IMR-90 (cell line): ENCODE data around the gene CYFIP1.

Experiments
- CEBPB ChIP-seq: IDR thresholded peaks from 2 replicates; pipeline ENCODE4 v1.6.1; 2012; ENCODE audit warnings: low read depth, low read length, improper control_type of control experiment
- CTCF ChIP-seq: conservative IDR thresholded peaks from 2 replicates; pipeline ENCODE4 v1.5.1; 2012; ENCODE audit warnings: mild to moderate bottlenecking, low read depth, low read length, improper control_type of control experiment
- POLR2A ChIP-seq: IDR thresholded peaks from 2 replicates; pipeline ENCODE4 v1.6.1; 2012; ENCODE audit warnings: mild to moderate bottlenecking, low read depth, low read length
- RCOR1 ChIP-seq: IDR thresholded peaks from 2 replicates; pipeline ENCODE4 v1.6.1; 2012; ENCODE audit warnings: mild to moderate bottlenecking, low read length, improper control_type of control experiment; ENCODE audit not compliant: insufficient replicate concordance
- USF2 ChIP-seq: fragments of 150-350 bp; IDR thresholded peaks from 2 replicates; pipeline ENCODE4 v1.6.1; 2017; ENCODE audit warnings: mild to moderate bottlenecking, antibody characterized with exemption, low read length, low read depth

GRCh38 chr15:22960556-22960955 lies 19.6 kb downstream of the CYFIP1 start:
- TF ChIP-seq CTCF: no peak
- TF ChIP-seq POLR2A: no peak
- no peak for TF ChIP-seq USF2
- TF ChIP-seq RCOR1: no peak
- no peak for TF ChIP-seq CEBPB
